Heart left ventricle (tissue), 16 donors: Measurements from ENCODE around the gene ZWILCH. TPM values are rescaled to one million over a fixed set of nuclear protein-coding genes. Genes with fewer than 3 reads are reported as not detected.

ENCODE experiments used
- ATAC-seq, 4 donors: fragments of 200-7000 bp; cut with Tn5 transposase; one replicate each; pipeline ENCODE4 v1.9.1; 2020 to 2022; ENCODE audit warnings: moderate library complexity in 4 of 4, mild to moderate bottlenecking in 3 of 4, moderate number of reproducible peaks in 1 of 4
- DNase-seq, 5 donors: peaks; one replicate each; pipeline ENCODE4 v3.0.0-alpha.2; 2020
- H3K27ac ChIP-seq, 12 donors: fragments of 200-600 bp; sonication (generic) in 4 of 12; one replicate each; pipeline versions ENCODE4 v1.5.0 to v1.8.0; 2016 to 2022; ENCODE audit warnings: mild to moderate bottlenecking in 2 of 12
- H3K27me3 ChIP-seq, 9 donors: fragments of 200-600 bp; sonication (generic) in 2 of 9; one replicate each; pipeline versions ENCODE4 v1.5.1 to v1.8.0; 2016 to 2022; ENCODE audit warnings: mild to moderate bottlenecking in 3 of 9
- H3K36me3 ChIP-seq, 9 donors: fragments of 200-600 bp; sonication (generic) in 2 of 9; one replicate each; pipeline versions ENCODE4 v1.5.0 to v1.8.0; 2018 to 2022; ENCODE audit warnings: mild to moderate bottlenecking in 2 of 9
- H3K4me1 ChIP-seq, 12 donors: fragments of 200-600 bp; sonication (generic) in 4 of 12; one replicate each; pipeline versions ENCODE4 v1.5.0 to v1.8.0; 2016 to 2022; ENCODE audit warnings: mild to moderate bottlenecking in 3 of 12
- H3K4me3 ChIP-seq, 12 donors: fragments of 200-600 bp; sonication (generic) in 4 of 12; one replicate each; pipeline versions ENCODE4 v1.5.0 to v1.8.0; 2017 to 2022; ENCODE audit warnings: mild to moderate bottlenecking in 9 of 12, moderate library complexity in 4 of 12
- H3K9me3 ChIP-seq, 12 donors: fragments of 200-600 bp; sonication (generic) in 4 of 12; one replicate each; pipeline versions ENCODE4 v1.5.0 to v1.8.0; 2016 to 2022; ENCODE audit warnings: mild to moderate bottlenecking in 1 of 12
- CTCF ChIP-seq, 12 donors: fragments of 200-600 bp; sonication (generic) in 4 of 12; IDR thresholded peaks; one replicate each; pipeline versions ENCODE4 v1.5.0 to v1.8.0; 2018 to 2022; ENCODE audit warnings: antibody characterized with exemption in 12 of 12, mild to moderate bottlenecking in 5 of 12
- POLR2A ChIP-seq, 2 donors: fragments of 450-650 bp; IDR thresholded peaks; one replicate each; pipeline ENCODE4 v1.6.1; 2017; ENCODE audit warnings: antibody characterized with exemption in 2 of 2, mild to moderate bottlenecking in 2 of 2, moderate library complexity in 2 of 2
- WGBS, 4 donors: extraction: QIAGEN DNeasy Blood & Tissue Kit in 2 of 4; methylation state at CpG; one replicate each; pipeline versions ENCODE4 v1.1.5 to v1.1.7; 2013 to 2018; 5-methylcytosine and 5-hydroxymethylcytosine counted together
- intact Hi-C, 10 donors: fragments of 100-400 bp; cut with DNase I; formaldehyde crosslinking; loops; one replicate each; pipeline versions ENCODE4 v1.11.1 to v1.14.2; 2022
- polyA plus RNA-seq, 2 donors: library from polyadenylated mRNA; stranded (reverse); fragments of 200-250 nt; gene quantifications; one replicate each; pipeline ENCODE4 v1.2.3, GENCODE V29; 2013
- total RNA-seq, 9 donors: library from RNA; depleted of rRNA in 2 of 9; stranded (reverse); fragments of >200 nt in 2 of 9; fragmentation: NEBNext Ultra II Directional in 3 of 9; extraction: Animal tissue kit (Norgen Biotek cat#: 25700) in 3 of 9; gene quantifications; one replicate each; pipeline versions ENCODE4 v1.1.0 to v1.2.4, GENCODE V29; 2016 to 2023
- donor health status: ischemic (EF 13 %, LVEDD 7.1; RV severe dilation, severe dysfunction).
- donor health status: healthy with polysubstance abuse.
- donor health status: DM: no; HTN: yes; CAD: no.
- donor health status: DM: no; HTN: no; CAD: no.
- donor health status: ischemic (EF 25% LVEDD 6.9; RV normal size, moderate dysfunction).
- donor health status: ischemic (EF 25% LVEDD 5.7; RV mildly dilated, moderate dysfunction).
- donor health status: healthy.
- donor health status: DM: yes; HTN: yes; CAD: no.
- donor health status: ischemic (EF 35%, LVEDD 5.7; RV mildly dilated, moderate dysfunction).
- donor health status: nonischemic (EF 11% LVEDD 7.7; RV severe dilation, severe dysfunction).
- donor health status: DM: yes; HTN: yes; CAD: no.
- donor health status: PGD.
- donor health status: ischemic (EF 29% LVEDD 5.4; RV normal size, mild dysfunction).
- donor health status: nonischemic (EF 23%, LVEDD 6.1; RV moderate dilation, normal function).

Gene ZWILCH
- total and polyA plus RNA-seq, 11 donors, result 0.53 to 5.4 (median 2.6) TPM

- no peaks in the 10 kb centered on the region for H3K27me3 ChIP-seq
- no peaks in the 10 kb centered on the region for H3K4me1 ChIP-seq
- WGBS, 4 donors, result 89 to 94% (median 91%) methylated on average over 9 of the region's 9 CpGs
- no peak for DNase-seq
- no peaks in the 10 kb centered on the region for H3K9me3 ChIP-seq
- no peak overlapping the region for H3K27ac ChIP-seq
- no peak for ATAC-seq
- H3K4me3 ChIP-seq, result no peak overlapping the region
- TF ChIP-seq CTCF (IDR thresholded peaks at IDR 0.05), result no peak
- peaks cover 0 to 50% (median 10%) of the 10 kb centered on the region in 9 donors for H3K36me3 ChIP-seq
- intact Hi-C loops, result no loop called here
Observed at GRCh38 chr15:66535056-66535455, 29.9 kb downstream of the ZWILCH start.

- intact Hi-C loops, result no loop called here
- H3K4me1 ChIP-seq, result no peaks in the 10 kb centered on the region
- ATAC-seq (no peak), DNase-seq (no peak)
- H3K4me3 ChIP-seq, result no peak overlapping the region
- peaks cover 0 to 31% (median 16%) of the 10 kb centered on the region in 9 donors for H3K36me3 ChIP-seq
- WGBS, 4 donors, result 96 to 99% (median 99%) methylated on average over 4 of the region's 4 CpGs
- H3K27me3 ChIP-seq, result no peaks in the 10 kb centered on the region
- TF ChIP-seq CTCF (IDR thresholded peaks at IDR 0.05) (no peak), POLR2A (IDR thresholded peaks at IDR 0.05) (no peak)
- no peak overlapping the region for H3K27ac ChIP-seq
- no peaks in the 10 kb centered on the region for H3K9me3 ChIP-seq
Observed at GRCh38 chr15:66542896-66543295, 37.8 kb downstream of the ZWILCH start.

- 95 to 100% (median 97%) methylated on average over 1 of the region's 1 CpG for WGBS, 4 donors
- intact Hi-C loops, result no loop called here
- Histone ChIP-seq H3K4me3 (no peak overlapping the region), H3K27me3 (no peaks in the 10 kb centered on the region), H3K4me1 (no peaks in the 10 kb centered on the region), H3K27ac (no peak overlapping the region), H3K9me3 (no peaks in the 10 kb centered on the region), H3K36me3 (peaks cover 0 to 32% (median 8%) of the 10 kb centered on the region in 9 donors)
- ATAC-seq (no peak), DNase-seq (no peak)
- TF ChIP-seq CTCF (IDR thresholded peaks at IDR 0.05) (no peak), POLR2A (IDR thresholded peaks at IDR 0.05) (no peak)
Observed at GRCh38 chr15:66545255-66545654, 40.1 kb downstream of the ZWILCH start.

DNA sequence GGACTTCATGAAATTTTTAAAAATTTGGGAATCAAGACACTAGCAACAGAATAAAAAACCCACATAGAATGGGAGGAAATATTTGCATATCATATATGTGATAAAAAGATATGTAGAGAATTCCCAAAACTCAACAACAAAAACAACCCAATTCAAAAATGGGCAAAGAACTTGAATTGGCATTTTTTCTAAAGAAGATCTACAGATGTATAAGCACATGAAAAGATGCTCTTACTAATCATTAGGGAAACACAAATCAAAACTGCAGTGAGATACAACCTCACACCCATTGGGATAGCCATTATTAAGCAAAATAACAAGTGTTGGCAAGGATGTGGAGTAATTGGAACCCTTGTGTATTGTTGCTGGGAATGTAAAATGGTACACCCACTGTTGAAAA, 50.6 kb downstream of the ZWILCH start:
- H3K27me3 ChIP-seq, result no peaks in the 10 kb centered on the region
- ATAC-seq (no peak), DNase-seq (no peak)
- TF ChIP-seq CTCF (IDR thresholded peaks at IDR 0.05) (no peak), POLR2A (IDR thresholded peaks at IDR 0.05) (no peak)
- intact Hi-C loops, result no loop called here
- peaks cover 0 to 10% (median 0%) of the 10 kb centered on the region in 12 donors for H3K9me3 ChIP-seq
- H3K4me3 ChIP-seq, result no peak overlapping the region
- H3K36me3 ChIP-seq, result no peaks in the 10 kb centered on the region
- no peaks in the 10 kb centered on the region for H3K4me1 ChIP-seq
- H3K27ac ChIP-seq, result no peak overlapping the region
